HepG2 (cell line): ENCODE results near the gene DNASE2B. TPM values are rescaled to one million over a fixed set of nuclear protein-coding genes. Genes with fewer than 3 reads are reported as not detected.

Experiments used
- ATAC-seq: fragments of 200-7000 bp; cut with Tn5 transposase; 3 replicates; pipeline ENCODE4 v1.9.1; 2020; ENCODE audit warnings: mild to moderate bottlenecking, moderate library complexity
- BruUV-seq: library from RNA; stranded (reverse); fragments of 400-500 nt; replicated peaks from 2 replicates; lab custom pipeline; 2021; lab: Mats Ljungman, UMichigan
- CTCF ChIA-PET: fragments of 300-600 bp; formaldehyde crosslinking; extraction: SDS; loops from one replicate; lab custom pipeline; 2021; ENCODE audit warnings: low total read pairs, inconsistent platforms, low intra/inter-chr PET ratio; lab: Yijun Ruan, JAX
- POLR2A ChIA-PET: fragments of 350-600 bp; sonication (Branson Sonifier 250); formaldehyde crosslinking; loops from one replicate; lab custom pipeline; 2020; ENCODE audit warnings: antibody characterized with exemption, inconsistent platforms; lab: Yijun Ruan, JAX
- DNase-seq: peaks from one replicate; pipeline ENCODE4 v3.0.0-alpha.2; 2015; ENCODE audit warnings: low spot score
- FAIRE-seq: peaks from 3 replicates; lab custom pipeline; 2011; peaks lifted over from hg19 to GRCh38; lab: Jason Lieb, UNC
- H2AFZ ChIP-seq: one replicate; pipeline ENCODE4 v1.6.1; 2011; ENCODE audit warnings: low read length, inconsistent platforms
- H3K27ac ChIP-seq: fragments of 300-600 bp; 3 replicates; pipeline ENCODE4 v1.8.0; 2011; ENCODE audit warnings: mixed run types, mild to moderate bottlenecking, mixed read lengths, low read length, inconsistent platforms; ENCODE audit not compliant: insufficient read depth; ENCODE audit errors: extremely low read length
- H3K27me3 ChIP-seq, 2 experiments: fragments of 200-600 bp in 1 of 2; 2 replicates in 1 of 2; 3 replicates in 1 of 2; pipeline versions ENCODE4 v1.6.0 to v1.8.0; 2011; ENCODE audit warnings: low read length in 2 of 2, mild to moderate bottlenecking in 2 of 2, moderate library complexity in 2 of 2, inconsistent platforms in 1 of 2; ENCODE audit not compliant: insufficient read depth in 2 of 2, control insufficient read depth in 1 of 2
- H3K36me3 ChIP-seq, 2 experiments: fragments of 200-600 bp in 1 of 2; replicated peaks in 1 of 2; 2 replicates in 1 of 2; 3 replicates in 1 of 2; pipeline versions ENCODE4 v1.5.1 to v1.8.0; 2011; ENCODE audit warnings: low read length in 2 of 2, inconsistent platforms in 1 of 2; ENCODE audit not compliant: insufficient read depth in 2 of 2, control insufficient read depth in 1 of 2
- H3K4me1 ChIP-seq: 2 replicates; pipeline ENCODE4 v1.5.1; 2012; ENCODE audit warnings: low read length, inconsistent platforms; ENCODE audit not compliant: insufficient read depth
- H3K4me2 ChIP-seq: 2 replicates; pipeline ENCODE4 v1.6.0; 2011; ENCODE audit warnings: low read depth, low read length, inconsistent platforms
- H3K4me3 ChIP-seq, 3 experiments: fragments of 200-600 bp in 1 of 3; sonication (generic), shearing (Covaris generic) in 1 of 3; replicated peaks in 1 of 3; 2 replicates each; pipeline ENCODE4 v1.5.1; 2011 to 2016; ENCODE audit warnings: low read length in 3 of 3, inconsistent platforms in 2 of 3, low read depth in 2 of 3, mild to moderate bottlenecking in 2 of 3, control low read depth in 1 of 3, mixed read lengths in 1 of 3; ENCODE audit not compliant: insufficient read depth in 1 of 3
- H3K79me2 ChIP-seq: one replicate; pipeline ENCODE4 v1.6.1; 2011; ENCODE audit warnings: low read length, inconsistent platforms; ENCODE audit not compliant: insufficient read depth
- H3K9ac ChIP-seq: 2 replicates; pipeline ENCODE4 v1.6.0; 2011; ENCODE audit warnings: mild to moderate bottlenecking, low read depth, low read length, inconsistent platforms; ENCODE audit not compliant: insufficient read depth
- H3K9me3 ChIP-seq: 2 replicates; pipeline ENCODE4 v1.5.1; 2012; ENCODE audit warnings: mild to moderate bottlenecking, low read length
- H4K20me1 ChIP-seq: 2 replicates; pipeline ENCODE4 v1.6.0; 2011; ENCODE audit warnings: inconsistent platforms, mild to moderate bottlenecking, low read length, moderate library complexity; ENCODE audit not compliant: insufficient read depth
- DMAP1 ChIP-seq: IDR thresholded peaks from 2 replicates; pipeline ENCODE4 v1.6.1; 2016
- ELF4 ChIP-seq: sonication (generic); formaldehyde crosslinking; IDR thresholded peaks from 2 replicates; pipeline ENCODE4 v1.5.0; 2020; ENCODE audit warnings: missing genetic modification reagents, mild to moderate bottlenecking, moderate library complexity, borderline replicate concordance
- ESRRA ChIP-seq: sonication (generic); formaldehyde crosslinking; IDR thresholded peaks from 2 replicates; pipeline ENCODE4 v1.5.1; 2020; ENCODE audit warnings: mild to moderate bottlenecking, low read depth, missing genetic modification reagents
- KLF16 ChIP-seq, 2 experiments: sonication (generic) in 1 of 2; formaldehyde crosslinking in 1 of 2; IDR thresholded peaks; 2 replicates each; pipeline versions ENCODE4 v1.6.1 to v1.8.0; 2016 to 2023; ENCODE audit warnings: missing genetic modification reagents in 2 of 2, missing compliant biosample characterization in 1 of 2
- MIER2 ChIP-seq: IDR thresholded peaks from 2 replicates; pipeline ENCODE4 v1.6.1; 2016; ENCODE audit warnings: missing biosample characterization, missing genetic modification reagents
- MXD3 ChIP-seq: IDR thresholded peaks from 2 replicates; pipeline ENCODE4 v1.6.1; 2016; ENCODE audit warnings: mild to moderate bottlenecking, missing biosample characterization, missing genetic modification reagents
- MZF1 ChIP-seq: sonication (generic); formaldehyde crosslinking; IDR thresholded peaks from 2 replicates; pipeline ENCODE4 v1.8.1; 2023; ENCODE audit warnings: mild to moderate bottlenecking, missing genetic modification reagents, borderline replicate concordance
- POGZ ChIP-seq: sonication (generic); formaldehyde crosslinking; IDR thresholded peaks from 2 replicates; pipeline ENCODE4 v1.4.0; 2020; ENCODE audit warnings: mild to moderate bottlenecking, missing genetic modification reagents
- TFDP2 ChIP-seq: sonication (generic); formaldehyde crosslinking; IDR thresholded peaks from 2 replicates; pipeline ENCODE4 v1.4.0; 2020; ENCODE audit warnings: missing genetic modification reagents
- TOE1 ChIP-seq: sonication (generic); formaldehyde crosslinking; IDR thresholded peaks from 2 replicates; pipeline ENCODE4 v1.4.0; 2020; ENCODE audit warnings: mild to moderate bottlenecking, missing genetic modification reagents
- WIZ ChIP-seq: sonication (generic); formaldehyde crosslinking; IDR thresholded peaks from 2 replicates; pipeline ENCODE4 v1.5.1; 2020; ENCODE audit warnings: mild to moderate bottlenecking, missing genetic modification reagents
- ZBTB43 ChIP-seq: sonication (generic); formaldehyde crosslinking; conservative IDR thresholded peaks from 2 replicates; pipeline ENCODE4 v1.4.0; 2020; ENCODE audit warnings: missing genetic modification reagents
- ZMYM2 ChIP-seq: sonication (generic); formaldehyde crosslinking; IDR thresholded peaks from 2 replicates; pipeline ENCODE4 v1.8.0; 2022; ENCODE audit warnings: mild to moderate bottlenecking, missing genetic modification reagents
- ZNF263 ChIP-seq: sonication (generic); formaldehyde crosslinking; IDR thresholded peaks from 2 replicates; pipeline ENCODE4 v1.4.0; 2020; ENCODE audit warnings: missing genetic modification reagents
- ZNF331 ChIP-seq: sonication (generic); formaldehyde crosslinking; IDR thresholded peaks from 2 replicates; pipeline ENCODE4 v1.4.0; 2020; ENCODE audit warnings: missing genetic modification reagents
- ZNF580 ChIP-seq: IDR thresholded peaks from 2 replicates; pipeline ENCODE4 v1.6.1; 2016; ENCODE audit warnings: low read depth, borderline replicate concordance
- ZNF782 ChIP-seq: sonication (generic); formaldehyde crosslinking; IDR thresholded peaks from 2 replicates; pipeline ENCODE4 v1.4.0; 2020; ENCODE audit warnings: missing genetic modification reagents, mild to moderate bottlenecking, borderline replicate concordance
- WGBS: methylation state at CpG from one replicate; pipeline ENCODE4 v1.1.6; 2017; ENCODE audit warnings: low lambda C conversion rate; 5-methylcytosine and 5-hydroxymethylcytosine counted together
- in situ Hi-C: cut with HindIII; loops from 2 replicates; pipeline ENCODE4 v1.10.0; 2017; ENCODE audit warnings: low pct_unique_long_range_greater_than_20kb; ENCODE audit not compliant: extremely low pct_ligation_motif_present
- intact Hi-C: fragments of 100-400 bp; cut with micrococcal nuclease; formaldehyde crosslinking; loops from one replicate; pipeline ENCODE4 v1.10.0; 2022; ENCODE audit not compliant: unreplicated experiment
- polyA plus RNA-seq, 8 experiments: library from polyadenylated mRNA; depleted of rRNA in 3 of 8; stranded (reverse) in 7 of 8; unstranded in 1 of 8; fragments of >200 nt; fragmentation: Illumina TruSeq in 4 of 8; extraction: Trizol in 4 of 8; gene quantifications; 2 replicates each; pipeline versions ENCODE4 v1.2.1 to v1.2.3, GENCODE V29; 2011 to 2016; ENCODE audit warnings: low read depth in 4 of 8, missing spikeins in 1 of 8, mixed read lengths in 1 of 8; ENCODE audit not compliant: insufficient read depth in 1 of 8
- total RNA-seq, 5 experiments: library from RNA; depleted of rRNA; stranded (reverse); fragments of >200 nt; fragmentation: Illumina TruSeq; extraction: Trizol; gene quantifications; 2 replicates each; pipeline ENCODE4 v1.2.3, GENCODE V29; 2016; ENCODE audit warnings: low read depth in 1 of 5

Gene DNASE2B
- total and polyA plus RNA-seq, 2 of the 13 experiments (the other 11 are each of a cell fraction or from before 2014, with no cell fraction given) = not detected

GRCh38 chr1:84367219-84367618 lies 31.1 kb upstream of the DNASE2B start:
- POLR2A ChIA-PET = no interaction called here

GRCh38 chr1:84368441-84368840 lies 29.8 kb upstream of the DNASE2B start:
- Histone ChIP-seq H3K4me1 (0 out of 2 replicates have a peak, but pooled peaks cover 6% of the 10 kb centered on the region), H3K27me3 (no peaks in the 10 kb centered on the region), H4K20me1 (no peaks in the 10 kb centered on the region), H3K4me2 (no peak overlapping the region), H2AFZ (no peak overlapping the region), H3K27ac (no peak overlapping the region), H3K4me3 (no peak overlapping the region), H3K36me3 (no peaks in the 10 kb centered on the region), H3K9ac (no peak overlapping the region), H3K9me3 (no peaks in the 10 kb centered on the region), H3K79me2 (no peaks in the 10 kb centered on the region)
- in situ Hi-C loops = no loop called here
- DNase-seq (no peak), ATAC-seq (no peak), FAIRE-seq (no peak)
- ChIA-PET CTCF (no interaction called here), POLR2A (no interaction called here)
- 10% methylated on average over 5 of the region's 5 CpGs for WGBS
- intact Hi-C loops = no loop called here
- BruUV-seq = no TSS peak
- TF ChIP-seq ZNF263 (CRISPR knock-in tag) (no peak), ZNF580 (CRISPR knock-in tag) (no peak), KLF16 (CRISPR knock-in tag; IDR thresholded peaks at IDR 0.05) (no peak), WIZ (no peak), ELF4 (CRISPR knock-in tag) (no peak), TFDP2 (no peak), TOE1 (CRISPR knock-in tag) (no peak), POGZ (no peak), ESRRA (CRISPR knock-in tag) (no peak), ZMYM2 (CRISPR knock-in tag) (no peak), MZF1 (CRISPR knock-in tag) (no peak)

More at GRCh38 chr1:84367219-84367618, 31.1 kb upstream of the DNASE2B start:
- no peaks in the 10 kb centered on the region for H3K79me2 ChIP-seq
- no peak overlapping the region for H3K27ac ChIP-seq
- 3% methylated on average over 1 of the region's 1 CpG for WGBS
- 0 out of 2 replicates have a peak, but pooled peaks cover 6% of the 10 kb centered on the region for H3K4me1 ChIP-seq
- in situ Hi-C loops (no loop called here), intact Hi-C loops (no loop called here)
- H3K9ac ChIP-seq = no peak overlapping the region
- H3K4me3 ChIP-seq = no peak overlapping the region
- no peak overlapping the region for H2AFZ ChIP-seq
- H3K27me3 ChIP-seq = no peaks in the 10 kb centered on the region
- DNase-seq = no peak
- BruUV-seq = no TSS peak
- CTCF ChIA-PET = no interaction called here
- no peaks in the 10 kb centered on the region for H3K36me3 ChIP-seq
- no peak for FAIRE-seq
- no peaks in the 10 kb centered on the region for H4K20me1 ChIP-seq
- H3K4me2 ChIP-seq = no peak overlapping the region
- TF ChIP-seq MXD3 (CRISPR knock-in tag) = no peak
- no peak for TF ChIP-seq DMAP1
- no peak for TF ChIP-seq ZBTB43 (CRISPR knock-in tag)
- TF ChIP-seq ZNF331 (CRISPR knock-in tag) = no peak
- TF ChIP-seq ZNF782 (CRISPR knock-in tag) = no peak
- TF ChIP-seq MIER2 (CRISPR knock-in tag) = no peak
- H3K9me3 ChIP-seq = no peaks in the 10 kb centered on the region
- no peak for ATAC-seq
